NK-92 treated with Interleukin-12 subunit alpha and Interleukin-12 subunit beta, amount 100 ng/mL, for 24 hours (cell line): ENCODE data around the gene CEBPA.
"Not testable (repeated sequence)": the region's sequence is repeated elsewhere in the genome, so short reads cannot be mapped to it uniquely, and the experiment has no call there.

Source experiments
- DNase-seq: peaks from one replicate; lab custom pipeline; 2025; lab: John Stamatoyannopoulos, UW

CEBPA gene

GRCh38 chr19:33324628-33325027 lies 22.3 kb upstream of the CEBPA start:
- DNase-seq, result no peak

- no peak for DNase-seq
Measured at GRCh38 chr19:33323093-33323820, 20.9 kb upstream of the CEBPA start.

- no peak for DNase-seq
Measured at GRCh38 chr19:33320636-33321035, 18.3 kb upstream of the CEBPA start.

- not testable (repeated sequence) for DNase-seq
Measured at GRCh38 chr19:33317991-33318390, 15.7 kb upstream of the CEBPA start.

GRCh38 chr19:33317517-33317916 lies 15.2 kb upstream of the CEBPA start:
- DNase-seq, result no peak

- DNase-seq, result no peak
Measured at GRCh38 chr19:33316541-33317264, 14.4 kb upstream of the CEBPA start.

- DNase-seq, result not testable (repeated sequence)
Measured at GRCh38 chr19:33312808-33313207, 10.5 kb upstream of the CEBPA start.

- no peak for DNase-seq
Measured at GRCh38 chr19:33312065-33312464, 9.7 kb upstream of the CEBPA start.

- no peak for DNase-seq
Measured at GRCh38 chr19:33311326-33311682, 9.0 kb upstream of the CEBPA start.

- DNase-seq, result no peak
Measured at GRCh38 chr19:33310606-33311325, 8.4 kb upstream of the CEBPA start.

GRCh38 chr19:33309826-33310225 lies 7.5 kb upstream of the CEBPA start:
- no peak for DNase-seq

- DNase-seq, result no peak
Measured at GRCh38 chr19:33306853-33307792, 4.8 kb upstream of the CEBPA start.

- no peak for DNase-seq
Measured at GRCh38 chr19:33306191-33306590, 3.9 kb upstream of the CEBPA start.

GRCh38 chr19:33304760-33305647 lies 2.7 kb upstream of the CEBPA start:
- DNase-seq, result no peak

- no peak for DNase-seq
Measured at GRCh38 chr19:33304371-33304759, 2.0 kb upstream of the CEBPA start.

- no peak for DNase-seq
Measured at GRCh38 chr19:33303791-33304345, 1.5 kb upstream of the CEBPA start.

GRCh38 chr19:33302974-33303790 lies 848 bp upstream of the CEBPA start:
- no peak for DNase-seq

- no peak for DNase-seq
Measured at GRCh38 chr19:33301900-33302174, 497 bp downstream of the CEBPA start.

GRCh38 chr19:33301144-33301899 lies 1.0 kb downstream of the CEBPA start:
- DNase-seq, result no peak

- DNase-seq, result no peak
Measured at GRCh38 chr19:33300894-33301143, 1.5 kb downstream of the CEBPA start.
